HUES6 (cell line): Measurements from ENCODE around the gene NEK11.
"Not testable (repeated sequence)": the region's sequence is repeated elsewhere in the genome, so short reads cannot be mapped to it uniquely, and the experiment has no call there.

ENCODE experiments used
- H3K27ac ChIP-seq: 2 replicates; pipeline ENCODE4 v1.7.0; 2013; ENCODE audit warnings: low read depth, mild to moderate bottlenecking, low read length, inconsistent platforms
- H3K27me3 ChIP-seq: 2 replicates; pipeline ENCODE4 v1.6.1; 2013; ENCODE audit warnings: low read length; ENCODE audit not compliant: control insufficient read depth, insufficient read depth
- H3K36me3 ChIP-seq: 2 replicates; pipeline ENCODE4 v1.6.1; 2013; ENCODE audit warnings: low read length; ENCODE audit not compliant: control insufficient read depth, insufficient read depth
- H3K4me1 ChIP-seq: 2 replicates; pipeline ENCODE4 v1.6.1; 2013; ENCODE audit warnings: low read length; ENCODE audit not compliant: control insufficient read depth, insufficient read depth
- H3K4me3 ChIP-seq: 2 replicates; pipeline ENCODE4 v1.5.1; 2013; ENCODE audit warnings: low read depth, low read length
- H3K9ac ChIP-seq: one replicate; pipeline ENCODE4 v1.6.1; 2013; ENCODE audit warnings: mild to moderate bottlenecking, low read length
- H3K9me3 ChIP-seq: 2 replicates; pipeline ENCODE4 v1.6.1; 2013; ENCODE audit warnings: low read depth, low read length; ENCODE audit not compliant: control insufficient read depth, insufficient read depth

The NEK11 gene

GRCh38 chr3:131331456-131332085 is 304.9 kb downstream of the NEK11 start:
- H3K27me3 ChIP-seq, H3K9me3 ChIP-seq, H3K4me1 ChIP-seq, H3K36me3 ChIP-seq: not testable (repeated sequence)
- H3K27ac ChIP-seq = peak overlapping the region; percentile 62; the same call in 1 of the 2 replicates
- peak overlapping the region; percentile 67 for H3K4me3 ChIP-seq
- peak overlapping the region; percentile 78 for H3K9ac ChIP-seq

- Histone ChIP-seq H3K27ac (no peak overlapping the region), H3K9me3 (peaks cover 13% of the 10 kb centered on the region), H3K4me1 (no peaks in the 10 kb centered on the region), H3K9ac (no peak overlapping the region), H3K4me3 (no peak overlapping the region), H3K27me3 (no peaks in the 10 kb centered on the region), H3K36me3 (no peaks in the 10 kb centered on the region)
These were observed 312.4 kb downstream of the NEK11 start for GRCh38 chr3:131338948-131339640.

GRCh38 chr3:131341761-131342160 is 315.1 kb downstream of the NEK11 start:
- Histone ChIP-seq H3K27ac (no peak overlapping the region), H3K4me3 (no peak overlapping the region), H3K27me3 (no peaks in the 10 kb centered on the region), H3K9ac (no peak overlapping the region), H3K36me3 (no peaks in the 10 kb centered on the region), H3K9me3 (peaks cover 20% of the 10 kb centered on the region), H3K4me1 (no peaks in the 10 kb centered on the region)

GRCh38 chr3:131348911-131349310 is 322.2 kb downstream of the NEK11 start:
- H3K27ac ChIP-seq = no peak overlapping the region
- no peaks in the 10 kb centered on the region for H3K36me3 ChIP-seq
- H3K27me3 ChIP-seq = no peaks in the 10 kb centered on the region
- H3K4me1 ChIP-seq = peaks cover 21% of the 10 kb centered on the region
- H3K9me3 ChIP-seq = peaks cover 9% of the 10 kb centered on the region; the same call in 1 of the 2 replicates
- no peak overlapping the region for H3K9ac ChIP-seq
- H3K4me3 ChIP-seq = no peak overlapping the region

GRCh38 chr3:131349454-131349853 is 322.8 kb downstream of the NEK11 start:
- no peak overlapping the region for H3K27ac ChIP-seq
- H3K9me3 ChIP-seq = peaks cover 3% of the 10 kb centered on the region; the same call in 1 of the 2 replicates
- H3K27me3 ChIP-seq = no peaks in the 10 kb centered on the region
- no peak overlapping the region for H3K9ac ChIP-seq
- no peaks in the 10 kb centered on the region for H3K36me3 ChIP-seq
- H3K4me1 ChIP-seq = peaks cover 21% of the 10 kb centered on the region
- H3K4me3 ChIP-seq = no peak overlapping the region

GRCh38 chr3:131349946-131350347 is 323.3 kb downstream of the NEK11 start:
- no peak overlapping the region for H3K4me3 ChIP-seq
- H3K9ac ChIP-seq = no peak overlapping the region
- no peaks in the 10 kb centered on the region for H3K36me3 ChIP-seq
- peaks cover 21% of the 10 kb centered on the region for H3K4me1 ChIP-seq
- H3K27me3 ChIP-seq = no peaks in the 10 kb centered on the region
- H3K9me3 ChIP-seq = no peaks in the 10 kb centered on the region
- H3K27ac ChIP-seq = no peak overlapping the region

GRCh38 chr3:131350506-131350905 is 323.8 kb downstream of the NEK11 start:
- no peaks in the 10 kb centered on the region for H3K36me3 ChIP-seq
- no peak overlapping the region for H3K27ac ChIP-seq
- H3K27me3 ChIP-seq = no peaks in the 10 kb centered on the region
- H3K4me1 ChIP-seq = peaks cover 21% of the 10 kb centered on the region
- no peaks in the 10 kb centered on the region for H3K9me3 ChIP-seq
- H3K4me3 ChIP-seq = no peak overlapping the region
- H3K9ac ChIP-seq = no peak overlapping the region

- no peak overlapping the region for H3K4me3 ChIP-seq
- H3K4me1 ChIP-seq = peaks cover 21% of the 10 kb centered on the region
- H3K9me3 ChIP-seq = no peaks in the 10 kb centered on the region
- no peaks in the 10 kb centered on the region for H3K36me3 ChIP-seq
- no peak overlapping the region for H3K9ac ChIP-seq
- no peaks in the 10 kb centered on the region for H3K27me3 ChIP-seq
- no peak overlapping the region for H3K27ac ChIP-seq
These were observed 326.6 kb downstream of the NEK11 start for GRCh38 chr3:131353016-131353877.

- no peak overlapping the region for H3K9ac ChIP-seq
- no peaks in the 10 kb centered on the region for H3K27me3 ChIP-seq
- no peaks in the 10 kb centered on the region for H3K36me3 ChIP-seq
- H3K9me3 ChIP-seq = no peaks in the 10 kb centered on the region
- peaks cover 21% of the 10 kb centered on the region for H3K4me1 ChIP-seq
- no peak overlapping the region for H3K4me3 ChIP-seq
- H3K27ac ChIP-seq = no peak overlapping the region
These were observed 327.3 kb downstream of the NEK11 start for GRCh38 chr3:131353986-131354385.

- no peaks in the 10 kb centered on the region for H3K9me3 ChIP-seq
- no peak overlapping the region for H3K27ac ChIP-seq
- H3K9ac ChIP-seq = no peak overlapping the region
- peaks cover 17% of the 10 kb centered on the region for H3K4me1 ChIP-seq
- H3K4me3 ChIP-seq = no peak overlapping the region
- H3K27me3 ChIP-seq = no peaks in the 10 kb centered on the region
- H3K36me3 ChIP-seq = no peaks in the 10 kb centered on the region
These were observed 329.4 kb downstream of the NEK11 start for GRCh38 chr3:131356006-131356595.
